Epidermal melanocyte (primary cell): ENCODE data around the gene IFITM10.
"Not testable (repeated sequence)": the region's sequence is repeated elsewhere in the genome, so short reads cannot be mapped to it uniquely, and the experiment has no call there.

Experiments used
- DNase-seq: peaks from one replicate; pipeline ENCODE4 v3.0.0; 2011; ENCODE audit warnings: low spot score; ENCODE audit not compliant: insufficient read length

Gene IFITM10

DNA sequence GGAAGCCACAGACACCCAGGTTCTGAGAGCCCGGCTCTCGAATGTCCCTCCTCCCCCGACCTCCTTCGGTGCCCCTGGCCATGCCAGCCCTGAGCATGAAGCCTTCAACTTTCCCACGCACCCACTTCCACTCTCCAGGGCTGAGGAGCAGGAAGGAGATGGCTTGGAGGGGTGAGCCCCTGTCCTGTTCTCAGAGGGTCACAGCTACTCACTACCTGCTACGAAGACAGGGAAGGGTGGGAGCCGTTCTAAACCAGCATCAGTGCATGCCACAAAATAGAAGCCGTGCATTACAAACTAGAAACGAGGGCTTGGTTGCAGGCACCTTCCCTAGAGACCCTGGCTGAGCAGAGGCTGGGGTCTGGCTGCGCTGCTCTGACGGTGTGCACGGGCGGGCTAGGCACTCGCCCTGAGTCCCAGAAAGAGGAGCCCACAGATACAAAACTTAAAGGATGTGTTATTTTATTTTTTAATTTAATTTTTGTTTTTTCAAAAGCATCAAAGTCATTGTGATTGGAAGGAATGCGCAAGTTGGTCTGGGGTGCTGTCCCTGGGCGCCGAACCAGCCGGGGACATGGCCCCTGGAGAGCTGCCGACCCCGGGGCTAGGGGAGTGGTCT lies 57.6 kb downstream of the IFITM10 start:
- no peak for DNase-seq

DNA sequence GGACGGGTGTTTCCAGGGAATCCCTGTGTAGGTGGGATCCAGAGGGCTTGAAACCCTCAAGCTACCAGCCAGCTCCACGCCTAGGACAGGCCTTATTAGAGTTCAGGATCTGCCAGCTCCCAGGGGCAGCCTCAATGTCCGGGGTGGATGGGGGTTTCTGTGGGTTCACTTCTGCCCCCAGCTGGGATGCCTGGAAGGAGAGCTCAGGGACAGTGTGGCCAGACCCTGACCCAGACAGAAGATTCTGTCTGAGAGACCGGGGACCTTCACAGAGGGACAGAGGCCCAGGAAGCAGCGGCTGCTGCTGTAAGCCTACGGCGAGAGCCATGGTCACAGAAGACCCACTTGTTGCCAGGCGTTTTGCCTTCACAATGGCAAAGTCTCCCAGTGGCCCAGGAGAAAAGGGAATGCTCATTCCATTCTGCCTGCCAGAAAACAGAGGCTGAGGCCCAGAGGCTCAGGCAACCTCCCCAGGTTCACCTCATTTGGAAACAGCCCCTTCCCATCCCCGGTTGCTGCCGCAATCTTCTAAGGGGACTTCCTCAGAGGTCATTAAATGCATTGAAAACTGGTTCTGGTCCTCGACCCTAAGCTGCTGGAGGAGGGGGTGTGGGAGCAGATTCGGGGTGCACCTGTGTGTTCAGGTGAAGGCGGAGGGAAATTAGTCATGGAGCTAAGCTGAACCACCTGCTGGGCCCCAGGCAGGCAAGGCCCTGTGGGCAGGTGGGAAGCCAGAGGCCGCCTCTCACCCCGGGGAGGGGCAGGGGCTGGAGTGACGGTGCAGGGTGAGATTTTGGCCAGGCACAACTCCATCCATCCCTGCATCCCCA lies 58.3 kb downstream of the IFITM10 start:
- no peak for DNase-seq

- no peak for DNase-seq
Measured at GRCh38 chr11:1691026-1691877, 59.1 kb downstream of the IFITM10 start.

DNA sequence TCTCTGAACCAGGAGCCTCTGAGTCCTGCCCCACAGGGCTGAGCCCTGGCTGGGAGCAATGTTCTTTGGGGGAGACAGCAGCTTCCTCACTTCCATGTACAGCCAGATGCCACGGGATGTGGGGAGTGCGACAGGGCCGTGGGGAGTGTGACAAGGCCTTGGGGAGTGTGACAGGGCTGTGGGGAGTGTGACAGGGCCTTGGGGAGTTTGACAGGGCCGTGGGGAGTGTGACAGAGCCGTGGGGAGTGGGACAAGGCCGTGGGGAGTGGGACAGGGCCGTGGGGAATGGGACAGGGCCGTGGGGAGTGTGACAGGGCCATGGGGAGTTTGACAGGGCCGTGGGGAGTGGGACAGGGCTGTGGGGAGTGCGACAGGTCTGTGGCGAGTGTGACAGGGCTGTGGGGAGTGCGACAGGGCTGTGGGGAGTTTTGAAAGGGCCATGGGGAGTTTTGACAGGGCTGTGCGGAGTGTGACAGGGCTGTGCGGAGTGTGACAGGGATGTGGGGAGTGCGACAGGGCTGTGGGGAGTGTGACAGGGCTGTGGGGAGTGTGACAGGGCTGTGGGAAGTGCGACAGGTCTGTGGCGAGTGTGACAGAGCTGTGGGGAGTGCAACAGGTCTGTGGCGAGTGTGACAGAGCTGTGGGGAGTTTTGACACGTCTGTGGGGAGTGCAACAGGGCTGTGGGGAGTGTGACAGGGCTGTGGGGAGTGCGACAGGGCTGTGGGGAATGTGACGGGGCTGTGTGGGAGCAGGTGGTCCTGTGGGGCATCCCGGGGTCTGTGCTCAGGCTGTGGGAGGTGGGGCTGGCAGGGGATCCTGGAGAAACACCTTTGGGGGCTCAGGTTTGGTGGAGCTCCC lies 60.0 kb downstream of the IFITM10 start:
- DNase-seq, result no peak

GRCh38 chr11:1689250-1690166 lies 60.9 kb downstream of the IFITM10 start:
- DNase-seq, result not testable (repeated sequence)

- not testable (repeated sequence) for DNase-seq
Measured at GRCh38 chr11:1688336-1688947, 62.0 kb downstream of the IFITM10 start.

DNA sequence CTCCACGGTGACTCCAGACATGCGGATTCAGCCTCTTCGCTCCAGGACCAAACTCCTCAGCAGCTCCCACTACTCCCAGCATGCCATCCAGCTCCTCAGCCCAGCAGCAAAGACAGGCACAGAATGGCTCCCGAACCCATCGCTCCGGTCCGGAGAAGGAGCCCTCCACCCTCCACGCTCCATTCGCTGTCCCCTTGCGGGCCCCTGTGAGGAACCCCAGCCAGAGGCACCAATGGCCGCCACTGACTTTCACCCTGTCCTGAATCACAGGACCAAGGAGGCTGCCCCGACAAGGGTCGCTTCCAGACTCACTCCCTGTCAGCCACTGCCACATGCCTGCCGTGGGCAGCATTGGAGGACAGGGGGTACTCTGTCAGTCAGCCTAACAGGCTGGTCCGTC lies 64.2 kb downstream of the IFITM10 start:
- not testable (repeated sequence) for DNase-seq

DNA sequence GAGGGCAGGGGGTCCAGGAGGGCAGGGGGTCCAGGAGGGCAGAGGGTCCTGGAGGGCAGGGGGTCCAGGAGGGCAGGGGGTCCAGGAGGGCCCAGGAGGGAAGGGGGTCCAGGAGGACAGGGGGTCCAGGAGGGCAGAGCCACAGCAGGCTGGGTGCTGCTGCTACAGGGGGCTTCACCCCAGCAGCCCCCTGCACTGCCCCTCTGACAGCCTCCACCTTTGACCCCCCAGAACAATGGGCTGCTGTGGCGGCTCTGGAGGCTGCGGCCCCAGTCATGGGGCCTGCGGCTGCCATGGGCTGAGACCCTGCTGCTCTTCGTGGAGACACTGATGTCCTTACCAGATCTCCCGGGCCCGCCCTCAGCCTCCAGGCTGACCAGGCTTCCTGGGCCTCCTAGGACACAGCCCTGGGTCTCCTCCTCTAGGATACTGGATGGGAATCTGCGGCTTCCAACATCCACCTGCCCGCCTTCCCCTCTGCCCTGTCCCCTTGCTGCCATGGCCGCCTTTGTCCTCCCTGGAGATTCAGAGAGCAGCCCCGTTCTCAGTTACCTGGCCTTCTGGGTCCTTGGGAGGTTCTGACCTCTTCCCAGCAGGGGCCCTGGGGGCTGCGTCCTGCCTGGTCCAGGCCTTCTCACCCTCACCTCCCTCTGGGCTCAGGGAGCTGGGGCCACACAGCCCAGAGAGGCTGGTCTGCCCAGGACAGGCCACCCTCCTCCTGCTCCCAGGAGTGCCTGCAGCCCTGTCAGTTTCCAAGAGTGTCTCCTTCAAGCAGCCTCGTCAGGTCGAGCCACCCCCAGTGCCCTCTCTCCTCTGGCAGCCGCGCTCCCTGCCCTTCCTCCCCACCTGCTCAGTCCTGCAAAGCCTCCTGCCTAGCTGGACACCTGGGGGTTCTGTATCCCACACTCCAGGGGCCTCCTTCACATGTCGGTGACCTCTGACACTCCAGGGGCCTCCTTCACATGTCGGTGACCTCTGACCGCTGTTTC lies 65.2 kb downstream of the IFITM10 start:
- DNase-seq, result not testable (repeated sequence)

GRCh38 chr11:1683904-1684572 lies 66.4 kb downstream of the IFITM10 start:
- not testable (repeated sequence) for DNase-seq

GRCh38 chr11:1683216-1683615 lies 67.2 kb downstream of the IFITM10 start:
- not testable (repeated sequence) for DNase-seq
